HepG2 (cell line): ENCODE results near the gene FBXO44. TPM values are rescaled to one million over a fixed set of nuclear protein-coding genes. Genes with fewer than 3 reads are reported as not detected.

Experiments
- ATAC-seq: fragments of 200-7000 bp; cut with Tn5 transposase; 3 replicates; pipeline ENCODE4 v1.9.1; 2020; ENCODE audit warnings: mild to moderate bottlenecking, moderate library complexity
- BruUV-seq: library from RNA; stranded (reverse); fragments of 400-500 nt; replicated peaks from 2 replicates; lab custom pipeline; 2021; lab: Mats Ljungman, UMichigan
- CTCF ChIA-PET: fragments of 300-600 bp; formaldehyde crosslinking; extraction: SDS; loops from one replicate; lab custom pipeline; 2021; ENCODE audit warnings: low total read pairs, inconsistent platforms, low intra/inter-chr PET ratio; lab: Yijun Ruan, JAX
- POLR2A ChIA-PET: fragments of 350-600 bp; sonication (Branson Sonifier 250); formaldehyde crosslinking; loops from one replicate; lab custom pipeline; 2020; ENCODE audit warnings: antibody characterized with exemption, inconsistent platforms; lab: Yijun Ruan, JAX
- DNase-seq: peaks from one replicate; pipeline ENCODE4 v3.0.0-alpha.2; 2015; ENCODE audit warnings: low spot score
- FAIRE-seq: peaks from 3 replicates; lab custom pipeline; 2011; peaks lifted over from hg19 to GRCh38; lab: Jason Lieb, UNC
- H2AFZ ChIP-seq: one replicate; pipeline ENCODE4 v1.6.1; 2011; ENCODE audit warnings: low read length, inconsistent platforms
- H3K27ac ChIP-seq: fragments of 300-600 bp; 3 replicates; pipeline ENCODE4 v1.8.0; 2011; ENCODE audit warnings: mixed run types, mild to moderate bottlenecking, mixed read lengths, low read length, inconsistent platforms; ENCODE audit not compliant: insufficient read depth; ENCODE audit errors: extremely low read length
- H3K27me3 ChIP-seq, 2 experiments: fragments of 200-600 bp in 1 of 2; 2 replicates in 1 of 2; 3 replicates in 1 of 2; pipeline versions ENCODE4 v1.6.0 to v1.8.0; 2011; ENCODE audit warnings: low read length in 2 of 2, mild to moderate bottlenecking in 2 of 2, moderate library complexity in 2 of 2, inconsistent platforms in 1 of 2; ENCODE audit not compliant: insufficient read depth in 2 of 2, control insufficient read depth in 1 of 2
- H3K36me3 ChIP-seq, 2 experiments: fragments of 200-600 bp in 1 of 2; replicated peaks in 1 of 2; 2 replicates in 1 of 2; 3 replicates in 1 of 2; pipeline versions ENCODE4 v1.5.1 to v1.8.0; 2011; ENCODE audit warnings: low read length in 2 of 2, inconsistent platforms in 1 of 2; ENCODE audit not compliant: insufficient read depth in 2 of 2, control insufficient read depth in 1 of 2
- H3K4me1 ChIP-seq: 2 replicates; pipeline ENCODE4 v1.5.1; 2012; ENCODE audit warnings: low read length, inconsistent platforms; ENCODE audit not compliant: insufficient read depth
- H3K4me2 ChIP-seq: 2 replicates; pipeline ENCODE4 v1.6.0; 2011; ENCODE audit warnings: low read depth, low read length, inconsistent platforms
- H3K4me3 ChIP-seq, 3 experiments: fragments of 200-600 bp in 1 of 3; sonication (generic), shearing (Covaris generic) in 1 of 3; replicated peaks in 1 of 3; 2 replicates each; pipeline ENCODE4 v1.5.1; 2011 to 2016; ENCODE audit warnings: low read length in 3 of 3, inconsistent platforms in 2 of 3, low read depth in 2 of 3, mild to moderate bottlenecking in 2 of 3, control low read depth in 1 of 3, mixed read lengths in 1 of 3; ENCODE audit not compliant: insufficient read depth in 1 of 3
- H3K79me2 ChIP-seq: one replicate; pipeline ENCODE4 v1.6.1; 2011; ENCODE audit warnings: low read length, inconsistent platforms; ENCODE audit not compliant: insufficient read depth
- H3K9ac ChIP-seq: 2 replicates; pipeline ENCODE4 v1.6.0; 2011; ENCODE audit warnings: mild to moderate bottlenecking, low read depth, low read length, inconsistent platforms; ENCODE audit not compliant: insufficient read depth
- H3K9me3 ChIP-seq: 2 replicates; pipeline ENCODE4 v1.5.1; 2012; ENCODE audit warnings: mild to moderate bottlenecking, low read length
- H4K20me1 ChIP-seq: 2 replicates; pipeline ENCODE4 v1.6.0; 2011; ENCODE audit warnings: inconsistent platforms, mild to moderate bottlenecking, low read length, moderate library complexity; ENCODE audit not compliant: insufficient read depth
- KAT2B ChIP-seq: fragments of 150-350 bp; IDR thresholded peaks from 2 replicates; pipeline ENCODE4 v1.6.1; 2014; ENCODE audit warnings: low read depth, low read length, borderline replicate concordance
- KLF6 ChIP-seq: IDR thresholded peaks from 2 replicates; pipeline ENCODE4 v1.8.0; 2016; ENCODE audit warnings: missing biosample characterization, missing genetic modification reagents
- MAFF ChIP-seq: IDR thresholded peaks from 2 replicates; pipeline ENCODE4 v1.6.1; 2011; ENCODE audit warnings: low read depth, low read length, improper control_type of control experiment
- NR2F2 ChIP-seq: IDR thresholded peaks from 2 replicates; pipeline ENCODE4 v1.6.1; 2012; ENCODE audit warnings: low read depth, inconsistent platforms, borderline replicate concordance
- PHF20 ChIP-seq: sonication (generic); formaldehyde crosslinking; IDR thresholded peaks from 2 replicates; pipeline ENCODE4 v1.5.0; 2020; ENCODE audit warnings: mild to moderate bottlenecking, missing genetic modification reagents
- TFAP4 ChIP-seq: sonication (generic); IDR thresholded peaks from 2 replicates; pipeline ENCODE4 v1.6.1; 2016; ENCODE audit warnings: low read depth, borderline replicate concordance
- ZNF207 ChIP-seq: fragments of 450-650 bp; IDR thresholded peaks from 2 replicates; pipeline ENCODE4 v1.6.1; 2016; ENCODE audit warnings: antibody characterized with exemption, borderline replicate concordance
- ZNF740 ChIP-seq: sonication (generic); formaldehyde crosslinking; IDR thresholded peaks from 2 replicates; pipeline ENCODE4 v1.4.0; 2020; ENCODE audit warnings: missing genetic modification reagents
- ZNF800 ChIP-seq: sonication (generic); formaldehyde crosslinking; IDR thresholded peaks from 2 replicates; pipeline ENCODE4 v1.4.0; 2020; ENCODE audit warnings: missing genetic modification reagents
- ZNF839 ChIP-seq: sonication (generic); formaldehyde crosslinking; IDR thresholded peaks from 2 replicates; pipeline ENCODE4 v1.4.0; 2020; ENCODE audit warnings: missing genetic modification reagents, mild to moderate bottlenecking, borderline replicate concordance
- WGBS: methylation state at CpG from one replicate; pipeline ENCODE4 v1.1.6; 2017; ENCODE audit warnings: low lambda C conversion rate; 5-methylcytosine and 5-hydroxymethylcytosine counted together
- in situ Hi-C: cut with HindIII; loops from 2 replicates; pipeline ENCODE4 v1.10.0; 2017; ENCODE audit warnings: low pct_unique_long_range_greater_than_20kb; ENCODE audit not compliant: extremely low pct_ligation_motif_present
- intact Hi-C: fragments of 100-400 bp; cut with micrococcal nuclease; formaldehyde crosslinking; loops from one replicate; pipeline ENCODE4 v1.10.0; 2022; ENCODE audit not compliant: unreplicated experiment
- polyA plus RNA-seq, 8 experiments: library from polyadenylated mRNA; depleted of rRNA in 3 of 8; stranded (reverse) in 7 of 8; unstranded in 1 of 8; fragments of >200 nt; fragmentation: Illumina TruSeq in 4 of 8; extraction: Trizol in 4 of 8; gene quantifications; 2 replicates each; pipeline versions ENCODE4 v1.2.1 to v1.2.3, GENCODE V29; 2011 to 2016; ENCODE audit warnings: low read depth in 4 of 8, missing spikeins in 1 of 8, mixed read lengths in 1 of 8; ENCODE audit not compliant: insufficient read depth in 1 of 8
- total RNA-seq, 5 experiments: library from RNA; depleted of rRNA; stranded (reverse); fragments of >200 nt; fragmentation: Illumina TruSeq; extraction: Trizol; gene quantifications; 2 replicates each; pipeline ENCODE4 v1.2.3, GENCODE V29; 2016; ENCODE audit warnings: low read depth in 1 of 5

Gene FBXO44
- total and polyA plus RNA-seq, 2 of the 13 experiments (the other 11 are each of a cell fraction or from before 2014, with no cell fraction given) = 22.4 to 27.9 TPM

- TF ChIP-seq KLF6 (CRISPR knock-in tag) (no peak), NR2F2 (no peak), KAT2B (no peak), ZNF207 (no peak), PHF20 (CRISPR knock-in tag) (no peak)
- H3K4me2 ChIP-seq = peak within 1 kb of the TSS; percentile 49
- no peaks in the 10 kb centered on the region for H3K9me3 ChIP-seq
- H3K79me2 ChIP-seq = no peaks in the 10 kb centered on the region
- in situ Hi-C loops (loop anchor here (10.0 kb wide), 1 partner anchor 63 kb away; no protein-coding TSS in a partner anchor), intact Hi-C loops (no loop called here)
- peak; percentile 23; the same call in 2 of the 3 replicates for ATAC-seq
- CTCF ChIA-PET = no interaction called here
- no peaks in the 10 kb centered on the region for H4K20me1 ChIP-seq
- peak within 1 kb of the TSS in 1 of 3 experiments; percentile 24; a peak in 1 of 6 replicates for H3K4me3 ChIP-seq
- H3K9ac ChIP-seq = no peak within 1 kb of the TSS
- H3K27ac ChIP-seq = no peak within 1 kb of the TSS
- peaks cover 15% of the 10 kb centered on the region for H3K4me1 ChIP-seq
- H3K27me3 ChIP-seq = peaks cover 16 to 66% of the 10 kb centered on the region in 2 experiments
- no peaks in the 10 kb centered on the region for H3K36me3 ChIP-seq
- POLR2A ChIA-PET = no interaction called here
- WGBS = 13% methylated on average over 6 of the region's 78 CpGs
- BruUV-seq = no TSS peak
- no peak for FAIRE-seq
- no peak for DNase-seq
- no peak within 1 kb of the TSS for H2AFZ ChIP-seq
These were observed 36.7 kb downstream of the FBXO44 start, which contains the start of gene DRAXIN for GRCh38 chr1:11691302-11691914. DRAXIN (plus strand) TSS chr1:11691710; CDS start chr1:11706259, 14,549 bp downstream.

GRCh38 chr1:11691928-11692711, 37.4 kb downstream of the FBXO44 start:
- ChIA-PET POLR2A (no interaction called here), CTCF (no interaction called here)
- DNase-seq = no peak
- no TSS peak for BruUV-seq
- intact Hi-C loops (no loop called here), in situ Hi-C loops (loop anchor here (10.0 kb wide), 1 partner anchor 63 kb away; no protein-coding TSS in a partner anchor)
- Histone ChIP-seq H4K20me1 (no peaks in the 10 kb centered on the region), H3K4me1 (peaks cover 15% of the 10 kb centered on the region), H3K79me2 (no peaks in the 10 kb centered on the region), H3K36me3 (no peaks in the 10 kb centered on the region), H3K4me3 (no peak overlapping the region), H3K9me3 (no peaks in the 10 kb centered on the region), H3K9ac (no peak overlapping the region), H3K4me2 (no peak overlapping the region), H3K27me3 (peaks cover 16 to 67% of the 10 kb centered on the region in 2 experiments), H3K27ac (no peak overlapping the region)
- FAIRE-seq = no peak
- 51% methylated on average over 55 of the region's 64 CpGs for WGBS
- no peak for ATAC-seq
- TF ChIP-seq TFAP4 = no peak
- no peak for TF ChIP-seq MAFF
- no peak for TF ChIP-seq ZNF839 (CRISPR knock-in tag)
- TF ChIP-seq ZNF740 (CRISPR knock-in tag) = no peak
- TF ChIP-seq ZNF800 (CRISPR knock-in tag) = peak; percentile 61; the same call in 1 of the 2 replicates
- TF ChIP-seq, all 625 proteins: peak for 1
- H2AFZ ChIP-seq = no peak overlapping the region
